CD4-positive, alpha-beta T cell treated with Interleukin-15 for 1 hour (primary cell): ENCODE data around the gene TMEM150A.
A peak's percentile ranks its signal among the peaks of the same experiment; 100 is the strongest.
"Not testable (repeated sequence)": the region's sequence is repeated elsewhere in the genome, so short reads cannot be mapped to it uniquely, and the experiment has no call there.

Experiments used
- DNase-seq: peaks from one replicate; pipeline ENCODE4 v3.0.0-alpha.2; 2020

Gene TMEM150A

DNA sequence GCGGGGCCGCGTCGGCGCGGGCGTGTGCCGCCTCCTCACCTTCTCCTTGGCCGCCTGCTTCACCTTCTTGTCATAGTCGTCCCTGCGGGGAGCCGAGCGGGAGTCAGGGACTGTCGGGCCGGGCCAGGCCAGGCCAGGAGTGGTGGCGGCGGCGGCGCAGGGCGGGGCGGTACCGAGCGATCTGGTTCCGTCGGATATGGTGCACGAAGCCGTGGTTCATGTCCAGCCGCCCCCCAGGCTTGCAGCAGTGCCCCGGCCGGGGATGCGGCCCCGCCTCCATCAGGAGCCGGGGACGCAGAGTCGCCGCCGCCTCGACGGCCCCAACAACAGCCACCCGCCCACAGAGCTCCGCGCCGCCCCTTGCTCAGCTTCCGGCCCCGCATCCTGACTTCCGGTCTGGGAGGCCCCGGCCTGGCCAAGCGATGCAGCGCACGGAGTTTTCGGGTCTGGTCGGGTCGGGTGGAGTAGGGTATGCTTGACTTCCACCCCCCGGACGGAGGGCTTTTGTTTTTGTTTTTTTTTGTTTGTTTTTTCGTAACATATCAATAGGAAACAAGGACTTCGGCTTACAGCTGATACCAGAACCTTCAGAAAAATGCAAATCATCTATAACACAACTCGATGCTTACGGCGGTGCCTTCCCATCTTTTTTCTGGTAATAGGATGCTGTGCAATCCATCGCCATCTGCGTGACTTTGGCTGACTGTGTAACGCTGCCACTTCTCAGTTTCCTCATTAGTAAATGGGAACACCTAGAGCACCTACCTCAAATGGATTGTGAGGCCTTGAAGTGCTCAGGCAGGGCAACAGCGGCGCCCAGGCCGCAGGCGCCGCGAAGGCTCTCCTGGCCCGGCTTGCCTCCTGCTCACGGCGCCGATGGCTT is 9.4 kb upstream of the TMEM150A start, which contains the start of gene C2orf68:
Gene C2orf68 (minus strand): TSS at position 362 of the 883 bp plus-strand sequence. CDS start 82 bp downstream, at position 280.
- peak; percentile 83 for DNase-seq

DNA sequence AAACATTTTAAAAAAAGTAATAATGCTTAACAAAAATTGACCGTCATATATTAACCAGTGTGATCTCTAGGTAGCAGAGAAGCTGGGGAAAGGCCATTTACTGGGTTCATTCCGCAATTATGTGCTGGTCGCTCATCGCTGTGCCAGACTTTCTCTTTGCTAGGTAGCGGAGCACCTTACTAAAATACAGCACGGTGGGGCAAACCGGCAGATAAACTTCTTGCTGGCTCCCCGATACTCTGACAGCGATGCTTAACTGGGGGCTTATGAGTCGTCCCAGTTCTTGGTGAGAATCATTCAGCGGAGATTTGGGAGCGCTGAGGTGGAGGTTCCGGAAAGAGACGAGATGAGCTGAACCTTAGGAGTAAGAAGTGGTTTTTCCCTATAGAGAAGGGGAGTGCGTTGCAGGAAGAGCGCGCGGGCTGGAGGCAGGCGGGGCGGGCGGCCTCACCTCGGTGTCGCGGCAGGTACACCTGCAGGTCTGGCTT is 8.8 kb upstream of the TMEM150A start:
- no peak for DNase-seq

DNA sequence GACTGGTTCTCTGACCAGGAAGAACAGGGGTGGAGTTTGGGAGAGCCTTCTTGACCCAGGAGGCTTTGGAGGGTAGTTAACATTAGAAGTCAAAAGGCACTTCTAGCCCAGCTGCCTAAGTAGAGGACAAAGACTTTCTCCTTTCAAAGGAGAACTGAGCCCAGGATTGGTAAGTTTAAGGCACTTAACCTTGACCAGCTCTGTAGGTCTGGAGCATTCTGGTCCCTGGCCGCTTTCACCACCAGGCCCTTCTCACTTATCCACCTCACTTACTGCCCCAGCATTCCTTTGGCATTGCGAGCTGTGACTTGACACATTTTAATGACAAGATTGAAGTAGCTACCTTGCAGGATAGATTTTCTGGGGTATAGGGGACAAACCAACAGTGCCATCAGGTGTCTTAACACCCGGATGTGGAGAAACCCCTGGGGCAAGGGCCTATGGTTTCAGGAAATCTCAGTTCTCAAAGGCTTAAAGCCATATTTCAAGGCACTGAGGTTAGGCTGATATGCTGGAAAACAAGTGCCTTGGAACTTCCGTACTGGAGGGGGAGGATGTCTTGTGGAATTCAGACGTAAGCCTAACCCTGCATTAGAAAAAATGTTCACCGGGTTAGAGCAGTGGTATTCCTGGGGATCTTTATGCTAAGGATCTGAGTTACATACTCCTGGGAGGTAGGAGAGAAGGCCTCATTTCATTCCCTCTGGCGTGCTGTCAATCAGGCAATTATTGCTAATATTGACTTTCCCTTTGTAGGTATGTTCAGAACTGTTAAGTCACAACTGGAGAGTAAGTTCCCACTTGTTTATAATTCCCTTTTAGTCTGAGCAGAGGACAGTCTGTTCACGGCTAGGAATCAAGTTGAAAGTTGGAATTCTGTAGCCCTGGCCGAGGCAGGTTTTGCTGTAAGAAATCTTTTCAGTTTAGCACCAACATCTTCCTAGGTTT is 5.0 kb upstream of the TMEM150A start:
- DNase-seq: no peak

DNA sequence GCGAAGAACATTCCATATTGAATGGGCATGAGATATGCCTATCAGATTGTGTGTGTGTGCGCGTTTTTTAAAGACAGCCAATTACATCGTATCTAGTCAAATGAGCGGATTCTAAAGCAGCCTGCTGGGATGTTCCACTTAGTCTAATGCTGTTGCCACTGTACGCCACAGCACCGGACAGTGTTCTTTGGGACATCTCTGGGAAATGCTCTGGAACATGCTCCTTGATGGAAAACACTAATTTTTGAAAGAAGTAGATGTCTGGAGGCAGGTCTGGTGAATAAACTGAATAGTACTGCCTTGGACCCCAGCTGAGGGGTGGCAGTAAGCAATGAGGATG is 3.6 kb upstream of the TMEM150A start:
- no peak for DNase-seq

DNA sequence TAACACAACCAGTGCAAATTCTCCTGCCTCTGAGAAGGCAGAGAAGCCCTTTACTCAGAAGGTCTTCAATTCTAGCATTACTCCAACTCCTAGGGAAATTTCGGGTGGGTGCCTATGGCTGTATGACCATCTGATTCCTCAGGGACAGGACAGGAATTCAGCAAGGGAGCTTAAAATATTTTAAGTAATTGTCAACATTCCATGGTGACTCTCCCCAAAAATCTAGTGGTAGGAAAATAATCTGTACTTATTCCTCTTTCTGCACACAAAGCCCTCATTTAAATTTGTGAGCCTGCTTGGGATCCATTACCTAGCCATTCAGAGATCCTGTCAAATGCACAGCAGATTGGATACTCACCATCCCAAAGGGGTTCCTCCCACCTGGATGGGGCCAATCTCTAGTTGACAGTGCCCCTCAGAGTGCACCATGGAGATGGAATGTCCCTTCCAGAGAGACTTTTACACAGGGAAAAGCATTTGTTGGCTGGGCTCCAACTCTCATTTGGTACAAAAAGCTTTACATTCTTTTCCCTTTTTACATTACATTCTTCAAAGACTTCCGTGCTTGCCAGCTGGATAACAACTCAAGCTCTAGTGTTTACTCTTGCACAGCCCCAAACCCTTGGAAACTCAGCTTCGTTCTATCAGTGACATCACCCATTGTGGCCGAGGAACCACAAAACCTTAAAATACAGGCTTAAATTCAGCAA is 3.1 kb upstream of the TMEM150A start:
- no peak for DNase-seq

DNA sequence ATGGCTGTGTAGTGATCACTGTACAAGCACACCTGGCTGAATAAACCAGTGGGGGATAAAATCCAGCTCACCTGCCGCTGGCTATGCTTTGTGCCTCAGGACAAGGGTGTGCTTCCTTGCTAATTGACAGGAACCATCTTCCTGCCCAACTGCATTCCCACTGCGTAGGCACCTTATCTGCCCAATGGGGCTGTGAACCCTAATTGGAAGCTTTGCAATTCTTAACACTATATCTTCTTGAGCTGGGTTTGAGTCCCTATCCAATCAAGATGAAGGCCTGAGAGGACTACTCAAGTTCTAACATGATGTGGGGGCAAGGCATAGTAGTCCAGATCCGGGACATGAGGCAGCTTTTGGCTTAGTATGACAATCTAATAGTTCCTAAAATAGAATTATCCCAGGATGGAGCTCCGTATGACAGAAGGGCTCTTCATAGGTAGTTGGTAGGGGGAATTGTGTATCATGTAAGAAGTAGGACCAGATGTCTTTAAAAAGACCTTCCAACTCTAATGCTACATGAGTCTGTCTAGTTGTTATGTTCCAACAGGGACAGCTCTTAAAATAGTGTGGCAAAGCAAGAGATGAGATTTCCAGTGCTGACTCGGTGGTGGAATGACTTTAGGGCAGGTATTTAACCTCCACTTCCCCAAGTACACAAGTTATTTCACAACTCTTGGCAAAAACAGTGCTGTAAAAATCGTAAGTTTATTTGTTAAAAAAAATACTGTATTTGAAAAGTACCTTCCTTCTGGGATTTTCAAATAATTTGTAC is 2.3 kb upstream of the TMEM150A start:
- no peak for DNase-seq

DNA sequence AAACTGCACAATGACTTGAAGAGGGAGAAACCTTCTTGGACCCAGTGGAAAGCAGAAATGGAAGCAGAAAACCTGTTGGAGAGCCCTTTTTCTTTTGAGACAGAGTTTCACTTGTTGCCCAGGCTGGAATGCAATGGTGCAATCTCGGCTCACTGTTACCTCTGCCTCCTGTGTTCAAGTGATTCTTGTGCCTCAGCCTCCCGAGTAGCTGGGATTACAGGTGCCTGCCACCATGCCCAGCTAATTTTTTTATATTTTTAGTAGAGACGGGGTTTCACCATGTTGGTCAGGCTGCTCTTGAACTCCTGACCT is 1.6 kb upstream of the TMEM150A start:
- not testable (repeated sequence) for DNase-seq

DNA sequence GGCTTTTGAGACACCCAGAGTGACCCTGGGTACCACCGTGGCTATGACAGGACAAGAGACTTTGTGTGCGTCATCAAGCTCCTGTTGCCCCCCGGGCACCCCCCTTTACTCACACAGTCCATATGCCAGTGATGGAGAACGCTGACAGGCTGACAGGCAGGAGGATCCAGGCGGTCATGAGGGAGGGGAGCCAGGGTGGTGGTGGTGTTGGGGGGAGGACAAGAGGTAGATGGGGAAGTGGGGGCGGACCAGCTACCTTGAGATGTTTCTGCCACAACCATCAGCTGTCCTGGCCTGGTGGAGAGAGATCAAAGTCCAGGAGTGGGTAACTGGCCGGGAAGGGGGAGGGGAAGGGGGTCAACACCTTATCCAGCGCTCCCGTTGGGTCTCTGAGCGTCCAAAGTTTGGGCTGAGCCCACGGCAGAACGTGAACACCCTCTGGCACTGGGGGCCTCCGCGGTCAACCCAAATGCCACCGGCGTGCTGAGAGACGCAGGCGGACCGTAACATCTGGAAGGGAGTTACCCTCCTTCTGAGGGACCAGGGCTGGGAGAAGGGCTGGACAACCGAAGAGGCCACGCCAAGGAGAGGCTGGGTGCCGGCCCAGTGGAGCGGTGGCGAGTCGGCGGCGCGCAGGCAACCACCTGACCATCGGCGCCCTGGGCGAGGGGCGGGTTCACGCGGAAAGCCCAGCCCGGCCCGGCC is 575 bp downstream of the TMEM150A start:
- DNase-seq: no peak

DNA sequence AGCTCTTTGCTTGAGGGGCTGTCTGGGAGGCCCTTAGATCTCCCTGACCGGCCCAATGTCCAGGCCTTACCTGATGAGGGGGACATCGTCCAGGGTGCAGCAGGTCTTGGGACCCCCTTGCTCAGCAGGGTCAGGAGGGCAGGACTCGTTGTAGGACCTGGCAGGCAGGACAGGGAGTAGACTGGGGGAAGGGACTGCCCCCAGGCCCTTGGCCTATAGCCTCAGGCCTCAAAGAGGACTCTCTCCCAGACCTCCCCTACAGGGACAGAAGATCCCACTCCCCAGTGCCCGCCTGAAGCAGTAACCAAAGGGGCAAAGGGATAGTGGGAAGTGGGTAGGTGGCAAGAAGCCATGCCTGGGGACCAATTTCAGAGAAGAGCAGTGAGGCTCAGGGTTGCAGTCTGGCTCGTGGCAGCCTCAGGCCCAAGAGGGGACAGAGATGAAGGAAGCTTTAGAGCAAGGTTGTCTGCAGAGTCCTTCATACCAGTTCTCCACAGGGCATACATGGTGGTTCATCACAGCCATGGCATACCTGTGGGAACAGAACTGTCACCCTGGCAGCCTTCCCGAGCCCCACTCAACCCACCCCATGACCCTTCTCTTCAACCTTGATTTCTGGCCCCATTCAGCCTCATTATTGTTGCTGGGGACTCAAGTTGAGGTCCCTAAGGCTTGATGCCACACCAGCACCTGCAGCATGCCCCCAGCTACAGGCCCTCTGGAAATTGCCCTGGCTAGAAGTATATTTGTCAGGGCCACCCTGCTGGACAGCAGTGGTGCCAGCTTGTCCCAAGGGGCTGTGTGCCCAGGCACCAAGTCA is 1.3 kb downstream of the TMEM150A start:
- DNase-seq: no peak

DNA sequence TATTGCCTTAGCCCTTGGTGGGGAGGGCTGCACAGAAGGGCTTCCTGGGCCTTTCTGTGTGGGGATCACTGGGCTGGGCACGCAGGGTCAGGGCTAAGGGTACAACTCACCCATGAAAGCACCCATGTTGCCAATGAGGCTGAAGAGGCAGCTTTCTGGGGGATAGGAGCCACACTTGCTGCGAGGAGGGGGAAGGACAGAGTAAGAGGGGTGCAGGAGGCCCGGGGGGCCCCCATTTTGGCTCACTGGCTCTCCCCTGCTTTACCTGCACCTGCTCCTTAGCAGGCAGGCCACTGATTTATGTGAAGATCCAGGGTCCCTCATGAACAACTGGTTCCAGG is 2.3 kb downstream of the TMEM150A start:
- no peak for DNase-seq

DNA sequence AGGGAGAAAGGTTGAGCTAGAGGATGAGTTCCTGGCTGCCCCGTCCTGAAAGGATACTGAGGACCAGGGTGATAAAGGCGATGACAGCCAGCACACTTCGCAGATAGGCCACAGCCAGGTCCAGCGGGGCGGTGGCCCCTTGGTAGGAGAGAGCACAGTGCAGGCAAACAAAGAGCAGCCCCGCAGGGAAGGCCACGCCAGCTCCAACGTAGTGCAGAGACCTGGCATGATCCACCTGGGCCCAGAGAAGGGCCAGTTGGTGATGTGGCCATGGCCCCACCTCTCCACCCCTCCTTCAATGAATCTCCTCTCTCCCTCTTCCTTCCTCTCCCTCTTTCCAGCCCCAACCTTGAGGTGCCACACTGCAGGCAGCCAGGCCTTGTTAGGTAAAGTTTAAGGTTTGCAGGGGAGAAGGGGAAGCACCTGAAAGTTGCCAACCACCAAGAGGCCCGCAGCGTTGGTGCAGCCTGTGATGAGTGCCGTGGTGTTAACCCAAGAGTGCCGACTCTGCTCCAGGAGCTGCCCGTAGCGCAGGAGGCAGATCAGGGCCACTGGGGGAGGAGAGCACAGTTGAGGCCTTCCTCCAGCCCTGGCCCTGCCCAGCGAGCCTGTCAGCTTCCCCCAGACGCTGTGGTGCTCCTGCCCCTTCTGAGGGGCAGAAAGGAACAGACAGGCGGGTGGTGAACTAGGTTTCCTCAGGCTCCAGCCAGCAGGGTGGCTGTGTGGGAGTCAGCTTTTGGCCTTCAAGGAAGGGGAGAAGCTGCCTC is 2.8 kb downstream of the TMEM150A start:
- DNase-seq: no peak

DNA sequence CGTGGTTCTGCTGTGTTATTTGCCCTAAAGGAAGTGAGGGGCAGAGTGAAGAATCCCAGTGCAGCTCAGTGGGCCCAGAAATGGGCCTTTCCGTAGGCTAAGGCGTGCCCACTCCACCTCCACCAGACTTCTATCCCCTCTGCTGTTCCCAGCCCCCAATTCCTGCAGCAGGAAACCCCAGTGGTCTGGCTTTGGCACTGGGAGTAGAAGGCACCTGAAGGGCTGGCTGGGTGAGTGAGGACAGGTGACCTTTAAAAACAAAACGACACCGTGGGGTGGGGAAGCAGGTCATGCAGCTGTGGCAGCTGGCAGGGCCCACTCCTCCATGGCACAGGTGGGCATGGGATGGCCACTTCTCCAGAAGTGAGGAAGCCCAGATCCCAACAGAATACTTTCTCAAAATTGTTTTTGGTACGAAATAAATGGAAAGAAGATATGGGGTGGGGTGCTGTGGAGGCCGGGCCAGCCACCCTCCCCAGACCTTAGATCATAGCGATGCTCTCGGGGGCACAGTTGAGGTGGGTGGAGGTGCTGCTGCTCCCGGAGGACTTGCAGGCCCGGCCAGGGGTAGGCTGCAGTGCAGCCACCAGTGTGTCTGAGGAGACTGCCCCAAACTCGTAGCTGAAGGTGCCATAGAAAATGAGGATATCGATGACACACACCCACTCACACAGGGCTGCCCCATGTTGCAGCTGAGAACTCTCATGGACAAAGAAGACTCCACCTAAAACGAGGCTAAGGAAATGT is 3.7 kb downstream of the TMEM150A start:
- no peak for DNase-seq

DNA sequence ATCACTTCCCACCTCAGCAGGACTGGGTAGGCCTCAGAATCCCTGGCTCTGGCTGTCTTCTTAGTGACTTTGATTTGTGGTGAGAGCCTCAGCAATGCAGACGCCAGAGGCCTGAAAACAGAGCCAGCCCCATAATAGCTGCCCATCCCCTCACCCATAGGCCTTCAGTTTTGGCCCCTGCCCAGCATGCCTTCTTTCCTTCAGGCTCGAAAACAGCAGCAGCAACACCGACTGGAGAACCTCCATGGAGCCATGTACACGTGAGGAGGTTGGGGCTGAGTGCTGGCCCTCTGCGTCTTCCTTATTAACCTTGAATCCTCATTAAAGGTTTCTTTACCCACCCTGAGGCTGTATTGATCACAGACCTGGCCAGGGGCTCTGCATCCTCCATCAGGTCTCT is 5.3 kb downstream of the TMEM150A start:
- DNase-seq: no peak

DNA sequence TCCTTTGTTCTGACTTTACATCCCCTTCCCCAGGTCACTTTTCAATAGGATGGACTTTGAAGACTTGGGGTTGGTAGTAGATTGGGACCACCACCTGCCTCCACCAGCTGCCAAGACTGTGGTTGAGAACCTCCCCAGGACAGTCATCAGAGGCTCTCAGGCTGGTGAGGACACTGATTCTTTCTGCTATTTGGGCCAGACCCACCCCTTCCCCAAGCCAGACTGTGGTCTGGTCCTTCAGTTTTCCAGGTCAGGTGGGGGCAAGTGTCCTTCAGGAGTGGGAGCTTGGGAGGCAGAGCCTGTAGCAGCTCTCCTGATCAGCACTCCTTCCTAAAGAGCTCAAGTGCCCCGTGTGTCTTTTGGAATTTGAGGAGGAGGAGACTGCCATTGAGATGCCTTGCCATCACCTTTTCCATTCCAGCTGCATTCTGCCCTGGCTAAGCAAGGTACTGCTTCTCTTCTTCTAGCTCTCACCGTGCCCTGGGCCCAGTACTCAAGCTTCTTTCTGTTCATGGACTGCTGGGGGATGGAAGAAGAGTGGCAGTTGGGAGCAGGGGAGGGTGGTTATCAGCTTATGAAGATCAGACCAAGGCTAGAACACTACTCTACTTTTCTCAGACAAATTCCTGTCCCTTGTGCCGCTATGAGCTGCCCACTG is 5.9 kb downstream of the TMEM150A start:
- no peak for DNase-seq

DNA sequence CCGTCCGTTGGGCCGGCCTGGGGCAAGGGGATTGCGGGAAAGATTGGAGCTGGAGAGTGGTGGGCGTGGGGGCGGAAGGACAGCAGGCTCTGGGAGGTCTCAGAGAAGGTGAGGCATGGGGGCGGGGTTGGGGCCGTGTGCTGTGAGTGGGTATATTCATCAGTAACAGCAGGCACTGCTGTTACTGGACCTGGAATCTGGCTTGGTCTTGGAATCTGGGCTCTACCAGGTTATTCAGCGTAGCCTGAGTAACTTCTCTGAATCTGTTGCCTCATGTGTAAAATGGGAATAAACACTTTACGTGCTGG is 6.5 kb downstream of the TMEM150A start:
- no peak for DNase-seq

DNA sequence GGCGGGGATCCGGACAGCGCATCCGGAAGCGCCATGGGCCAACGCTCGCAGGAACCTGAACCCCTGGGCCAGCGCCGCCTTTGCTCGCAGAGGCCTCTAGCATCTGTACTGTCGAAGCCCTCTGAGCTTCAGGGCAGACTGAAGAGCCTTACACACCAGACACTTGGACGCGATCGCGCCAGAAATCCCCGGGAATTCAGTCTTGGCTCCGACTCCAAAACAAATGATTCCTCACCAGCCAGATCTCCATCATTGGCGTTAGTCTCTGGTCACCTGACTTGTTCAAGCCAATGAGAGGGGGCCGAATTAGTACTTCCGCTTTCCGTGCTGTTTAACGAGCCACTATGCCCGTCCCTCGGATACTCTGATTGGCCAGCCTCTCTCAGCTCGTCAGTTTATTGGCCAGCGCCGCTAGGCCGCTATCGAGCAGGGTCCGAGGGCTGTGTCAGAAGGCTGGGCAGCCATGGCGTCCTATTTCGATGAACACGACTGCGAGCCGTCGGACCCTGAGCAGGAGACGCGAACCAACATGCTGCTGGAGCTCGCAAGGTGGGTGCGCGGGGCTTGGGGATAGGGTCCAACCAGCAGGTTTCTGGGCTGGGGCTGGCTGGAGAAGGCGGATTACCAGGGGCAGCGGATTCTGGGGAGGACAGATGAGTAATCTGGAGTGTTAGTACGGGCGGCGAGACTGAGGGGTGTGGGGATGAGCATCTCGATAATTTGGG is 7.0 kb downstream of the TMEM150A start, which contains the start of gene RNF181:
Gene RNF181 (plus strand): TSS at position 445 of the 725 bp plus-strand sequence. CDS start 19 bp downstream, at position 464.
- peak; percentile 94 for DNase-seq

DNA sequence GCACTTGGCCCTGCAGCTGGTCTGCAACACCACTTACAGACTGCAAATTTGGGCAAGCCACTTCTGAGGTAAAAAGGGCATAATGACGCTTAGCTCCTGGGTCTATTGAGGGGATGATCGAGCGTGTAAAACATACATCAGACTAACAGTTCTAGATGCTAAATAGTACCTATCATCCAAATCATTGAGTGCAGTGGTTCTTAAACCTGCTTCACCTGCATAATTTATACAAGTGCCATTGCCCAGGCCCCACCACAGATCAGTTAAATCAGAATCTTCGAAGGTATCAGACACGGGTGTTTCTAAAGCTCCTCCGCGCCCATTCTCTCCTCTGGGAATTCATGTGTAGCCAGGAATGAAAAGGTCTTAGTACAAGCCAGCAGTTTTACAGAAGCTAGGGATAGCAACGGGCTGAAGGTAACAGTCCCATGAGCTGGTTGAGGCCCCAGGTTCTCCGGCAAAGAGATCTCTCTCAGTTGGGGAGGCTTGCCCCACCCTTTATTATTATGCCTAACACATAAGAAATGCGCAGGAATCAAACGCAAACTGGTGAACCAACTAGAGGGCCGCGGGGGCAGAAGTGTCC is 7.7 kb downstream of the TMEM150A start:
- no peak for DNase-seq

DNA sequence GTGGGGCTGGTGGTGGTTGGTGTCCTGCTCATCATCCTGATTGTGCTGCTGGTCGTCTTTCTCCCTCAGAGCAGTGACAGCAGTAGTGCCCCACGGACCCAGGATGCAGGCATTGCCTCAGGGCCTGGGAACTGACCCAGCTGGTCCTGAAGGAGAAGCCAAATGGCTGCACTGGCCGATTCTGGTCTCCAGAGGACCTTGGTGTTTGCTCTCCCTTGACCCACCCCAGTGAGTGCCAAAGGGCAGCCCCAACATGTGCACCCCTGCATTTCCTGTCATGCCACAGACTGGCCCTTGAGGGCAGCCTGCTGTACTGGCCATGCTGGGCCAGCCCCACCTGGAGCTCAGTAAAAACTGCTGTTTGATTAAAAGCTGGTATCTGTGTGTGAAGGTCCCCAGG is 9.5 kb downstream of the TMEM150A start:
- DNase-seq: no peak
